ENCODE data around the gene NAP1L4. TPM values are rescaled to one million over a fixed set of nuclear protein-coding genes. Genes with fewer than 3 reads are reported as not detected.

The NAP1L4 gene
- polyA plus RNA-seq, 1 donor from 2014 or later: 199 TPM

DNA sequence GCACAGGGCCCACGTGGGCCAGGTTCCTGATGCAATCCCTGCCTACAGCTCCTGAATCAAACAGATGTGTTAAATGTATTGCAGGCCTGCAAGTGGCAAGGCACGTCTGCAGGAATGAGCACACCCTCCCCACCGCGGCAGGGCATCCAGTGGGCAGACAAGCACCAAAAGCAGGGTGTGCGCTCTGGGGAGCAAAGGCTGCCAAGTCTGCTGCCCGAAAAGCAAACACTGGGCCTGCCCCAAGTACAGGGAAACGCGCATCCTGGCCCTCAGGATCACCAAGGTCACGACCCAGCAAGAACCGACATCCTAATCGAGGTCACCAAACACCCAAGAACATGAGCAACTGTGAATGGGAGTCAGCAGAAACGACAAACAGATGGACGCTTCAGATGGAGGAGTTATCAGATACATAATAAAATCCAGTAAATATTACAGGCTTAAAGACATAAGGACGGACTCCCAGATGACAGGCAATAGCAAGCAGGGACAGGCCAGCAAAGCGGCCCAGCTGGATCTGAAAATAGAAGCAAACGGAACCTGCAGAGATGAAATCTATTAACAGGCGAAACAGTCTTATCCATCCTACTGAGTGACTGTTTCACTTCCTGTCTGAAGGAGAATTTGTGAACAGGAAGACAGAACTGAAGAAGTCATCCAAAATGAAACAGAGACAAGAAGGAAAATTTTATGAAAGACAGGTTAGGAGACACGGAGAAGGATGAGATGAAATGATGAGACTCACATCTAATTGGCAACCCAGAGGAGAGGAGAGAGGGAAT is 38.4 kb upstream of the NAP1L4 start:
- H3K4me3 ChIP-seq (ENCODE audit: low read length): no peak overlapping the region
- no peak for TF ChIP-seq SMC3 (conservative IDR thresholded peaks at IDR 0.05; ENCODE audit: poor library complexity)
- no peak for TF ChIP-seq REST (IDR thresholded peaks at IDR 0.05; ENCODE audit: borderline replicate concordance)
- TF ChIP-seq RAD21 (conservative IDR thresholded peaks at IDR 0.05): no peak
- TF ChIP-seq TAF1 (IDR thresholded peaks at IDR 0.05; ENCODE audit: low read depth): no peak
- no peak for TF ChIP-seq EZH2 (IDR thresholded peaks at IDR 0.05; ENCODE audit: borderline replicate concordance, insufficient read depth, low read length, poor library complexity, severe bottlenecking)
- TF ChIP-seq MXI1 (conservative IDR thresholded peaks at IDR 0.05; ENCODE audit: poor library complexity, severe bottlenecking): no peak
- no peaks in the 10 kb centered on the region for H3K9me3 ChIP-seq (ENCODE audit: low read length)
- no peaks in the 10 kb centered on the region for H3F3A ChIP-seq (ENCODE audit: insufficient read depth, low read length, poor library complexity, severe bottlenecking)
- H3K27ac ChIP-seq (ENCODE audit: low read length): no peak overlapping the region
- H3K9ac ChIP-seq (ENCODE audit: low read length): no peak overlapping the region
- no peaks in the 10 kb centered on the region for H3K36me3 ChIP-seq (ENCODE audit: insufficient read depth, low read length)
- no peaks in the 10 kb centered on the region for H3K9me2 ChIP-seq (ENCODE audit: insufficient read depth, low read length)
- H2AFZ ChIP-seq (ENCODE audit: low read depth, low read length): no peak overlapping the region
- H4K20me1 ChIP-seq (ENCODE audit: insufficient read depth): no peaks in the 10 kb centered on the region
- H3K27me3 ChIP-seq (ENCODE audit: insufficient read depth, low read depth, low read length): no peaks in the 10 kb centered on the region
- no peak overlapping the region for H3K4me2 ChIP-seq (ENCODE audit: low read length)
- no peaks in the 10 kb centered on the region for H3K79me2 ChIP-seq (replicated peaks; ENCODE audit: insufficient read depth, low read length)

GRCh38 chr11:3028813-3029212 is 36.7 kb upstream of the NAP1L4 start:
- H3K36me3 ChIP-seq (ENCODE audit: insufficient read depth, low read length): no peaks in the 10 kb centered on the region
- H3F3A ChIP-seq (ENCODE audit: insufficient read depth, low read length, poor library complexity, severe bottlenecking): no peaks in the 10 kb centered on the region
- no peaks in the 10 kb centered on the region for H3K27me3 ChIP-seq (ENCODE audit: insufficient read depth, low read depth, low read length)
- H4K20me1 ChIP-seq (ENCODE audit: insufficient read depth): no peaks in the 10 kb centered on the region
- no peak overlapping the region for H3K27ac ChIP-seq (ENCODE audit: low read length)
- no peak overlapping the region for H3K9ac ChIP-seq (ENCODE audit: low read length)
- H3K79me2 ChIP-seq (replicated peaks; ENCODE audit: insufficient read depth, low read length): no peaks in the 10 kb centered on the region
- no peak overlapping the region for H2AFZ ChIP-seq (ENCODE audit: low read depth, low read length)
- no peak overlapping the region for H3K4me3 ChIP-seq (ENCODE audit: low read length)
- no peak overlapping the region for H3K4me2 ChIP-seq (ENCODE audit: low read length)
- no peak for TF ChIP-seq SMC3 (conservative IDR thresholded peaks at IDR 0.05; ENCODE audit: poor library complexity)
- no peak for TF ChIP-seq EZH2 (IDR thresholded peaks at IDR 0.05; ENCODE audit: borderline replicate concordance, insufficient read depth, low read length, poor library complexity, severe bottlenecking)
- TF ChIP-seq RAD21 (conservative IDR thresholded peaks at IDR 0.05): no peak
- TF ChIP-seq EP300 (conservative IDR thresholded peaks at IDR 0.05; ENCODE audit: poor library complexity, severe bottlenecking): no peak
- TF ChIP-seq MXI1 (conservative IDR thresholded peaks at IDR 0.05; ENCODE audit: poor library complexity, severe bottlenecking): no peak
- TF ChIP-seq, protein P1, sequence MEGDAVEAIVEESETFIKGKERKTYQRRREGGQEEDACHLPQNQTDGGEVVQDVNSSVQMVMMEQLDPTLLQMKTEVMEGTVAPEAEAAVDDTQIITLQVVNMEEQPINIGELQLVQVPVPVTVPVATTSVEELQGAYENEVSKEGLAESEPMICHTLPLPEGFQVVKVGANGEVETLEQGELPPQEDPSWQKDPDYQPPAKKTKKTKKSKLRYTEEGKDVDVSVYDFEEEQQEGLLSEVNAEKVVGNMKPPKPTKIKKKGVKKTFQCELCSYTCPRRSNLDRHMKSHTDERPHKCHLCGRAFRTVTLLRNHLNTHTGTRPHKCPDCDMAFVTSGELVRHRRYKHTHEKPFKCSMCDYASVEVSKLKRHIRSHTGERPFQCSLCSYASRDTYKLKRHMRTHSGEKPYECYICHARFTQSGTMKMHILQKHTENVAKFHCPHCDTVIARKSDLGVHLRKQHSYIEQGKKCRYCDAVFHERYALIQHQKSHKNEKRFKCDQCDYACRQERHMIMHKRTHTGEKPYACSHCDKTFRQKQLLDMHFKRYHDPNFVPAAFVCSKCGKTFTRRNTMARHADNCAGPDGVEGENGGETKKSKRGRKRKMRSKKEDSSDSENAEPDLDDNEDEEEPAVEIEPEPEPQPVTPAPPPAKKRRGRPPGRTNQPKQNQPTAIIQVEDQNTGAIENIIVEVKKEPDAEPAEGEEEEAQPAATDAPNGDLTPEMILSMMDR (IDR thresholded peaks at IDR 0.05; ENCODE audit: poor library complexity, severe bottlenecking): no peak
- no peak for TF ChIP-seq TAF1 (IDR thresholded peaks at IDR 0.05; ENCODE audit: low read depth)
- TF ChIP-seq REST (IDR thresholded peaks at IDR 0.05; ENCODE audit: borderline replicate concordance): no peak
- TF ChIP-seq POLR2AphosphoS5 (IDR thresholded peaks at IDR 0.05): no peak
- H3K9me3 ChIP-seq (ENCODE audit: low read length): no peaks in the 10 kb centered on the region
- no peaks in the 10 kb centered on the region for H3K9me2 ChIP-seq (ENCODE audit: insufficient read depth, low read length)

All from neural cell (in vitro differentiated cells).